H9 (cell line): Measurements from ENCODE around the gene USF3. TPM values are rescaled to one million over a fixed set of nuclear protein-coding genes. Genes with fewer than 3 reads are reported as not detected.

Experiments
- DNase-seq: peaks from one replicate; pipeline ENCODE4 v3.0.0-alpha.2; 2017
- H2AFZ ChIP-seq: one replicate; pipeline ENCODE4 v1.6.1; 2013; ENCODE audit warnings: mild to moderate bottlenecking, low read length, control low read depth, moderate library complexity
- H2AK5ac ChIP-seq: 2 replicates; pipeline ENCODE4 v1.6.1; 2013; ENCODE audit warnings: low read length, control low read depth, mixed read lengths; ENCODE audit not compliant: insufficient read length
- H2BK120ac ChIP-seq: one replicate; pipeline ENCODE4 v1.6.1; 2013; ENCODE audit warnings: low read depth, mild to moderate bottlenecking, low read length, control low read depth, inconsistent platforms; ENCODE audit not compliant: poor library complexity, severe bottlenecking
- H2BK12ac ChIP-seq: 2 replicates; pipeline ENCODE4 v1.6.1; 2013; ENCODE audit warnings: low read length, control low read depth, mixed read lengths, low read depth; ENCODE audit not compliant: insufficient read length
- H2BK15ac ChIP-seq: 2 replicates; pipeline ENCODE4 v1.6.1; 2013; ENCODE audit warnings: low read depth, low read length, control low read depth
- H2BK20ac ChIP-seq: one replicate; pipeline ENCODE4 v1.6.1; 2013; ENCODE audit warnings: low read depth, mild to moderate bottlenecking, low read length, control low read depth, inconsistent platforms; ENCODE audit not compliant: poor library complexity, severe bottlenecking
- H2BK5ac ChIP-seq: 2 replicates; pipeline ENCODE4 v1.6.1; 2013; ENCODE audit warnings: low read length, control low read depth, mixed read lengths; ENCODE audit not compliant: insufficient read length
- H3K14ac ChIP-seq: 2 replicates; pipeline ENCODE4 v1.6.1; 2013; ENCODE audit warnings: low read length, control low read depth; ENCODE audit not compliant: insufficient read depth
- H3K18ac ChIP-seq: 2 replicates; pipeline ENCODE4 v1.6.1; 2013; ENCODE audit warnings: low read depth, mild to moderate bottlenecking, mixed read lengths, low read length, control low read depth; ENCODE audit not compliant: insufficient read length
- H3K23ac ChIP-seq: 2 replicates; pipeline ENCODE4 v1.6.1; 2013; ENCODE audit warnings: low read length, control low read depth, mixed read lengths, low read depth; ENCODE audit not compliant: insufficient read length
- H3K23me2 ChIP-seq: 2 replicates; pipeline ENCODE4 v1.6.1; 2013; ENCODE audit warnings: low read depth, mild to moderate bottlenecking, mixed read lengths, low read length, control low read depth; ENCODE audit not compliant: insufficient read length, poor library complexity, severe bottlenecking
- H3K27ac ChIP-seq: 2 replicates; pipeline ENCODE4 v1.5.1; 2013; ENCODE audit warnings: low read length, control low read depth, mixed read lengths, low read depth; ENCODE audit not compliant: insufficient read length
- H3K27me3 ChIP-seq: 2 replicates; pipeline ENCODE4 v1.6.1; 2013; ENCODE audit warnings: low read length, control low read depth, inconsistent platforms; ENCODE audit not compliant: insufficient read depth
- H3K4ac ChIP-seq: 2 replicates; pipeline ENCODE4 v1.6.1; 2013; ENCODE audit warnings: low read depth, mild to moderate bottlenecking, control low read depth, inconsistent platforms, low read length, moderate library complexity
- H3K4me1 ChIP-seq: 2 replicates; pipeline ENCODE4 v1.6.1; 2013; ENCODE audit warnings: low read length, control low read depth, inconsistent platforms; ENCODE audit not compliant: insufficient read depth
- H3K4me2 ChIP-seq: 2 replicates; pipeline ENCODE4 v1.6.1; 2013; ENCODE audit warnings: low read length, control low read depth, mixed read lengths; ENCODE audit not compliant: insufficient read length, insufficient read depth
- H3K56ac ChIP-seq: 2 replicates; pipeline ENCODE4 v1.6.1; 2013; ENCODE audit warnings: low read depth, mild to moderate bottlenecking, mixed read lengths, low read length, control low read depth; ENCODE audit not compliant: insufficient read length
- H3K79me1 ChIP-seq: 2 replicates; pipeline ENCODE4 v1.6.1; 2013; ENCODE audit warnings: low read depth, mild to moderate bottlenecking, moderate library complexity, low read length, control low read depth, inconsistent platforms; ENCODE audit not compliant: insufficient read depth, poor library complexity, severe bottlenecking
- H3K79me2 ChIP-seq: 2 replicates; pipeline ENCODE4 v1.6.1; 2013; ENCODE audit warnings: low read length, control low read depth, inconsistent platforms; ENCODE audit not compliant: insufficient read depth
- H3K9ac ChIP-seq: 2 replicates; pipeline ENCODE4 v1.6.1; 2013; ENCODE audit warnings: low read length, control low read depth, mixed read lengths; ENCODE audit not compliant: insufficient read length; ENCODE audit errors: extremely low read depth
- H3K9me3 ChIP-seq: one replicate; pipeline ENCODE4 v1.6.1; 2013; ENCODE audit warnings: low read depth, low read length, inconsistent platforms; ENCODE audit not compliant: control insufficient read depth
- H3T11ph ChIP-seq: one replicate; pipeline ENCODE4 v1.6.1; 2013; ENCODE audit warnings: mild to moderate bottlenecking, low read length, control low read depth, inconsistent platforms
- H4K20me1 ChIP-seq: one replicate; pipeline ENCODE4 v1.6.1; 2013; ENCODE audit not compliant: control insufficient read depth, insufficient read length, insufficient read depth
- H4K5ac ChIP-seq: 2 replicates; pipeline ENCODE4 v1.6.1; 2013; ENCODE audit warnings: low read depth, mild to moderate bottlenecking, mixed read lengths, low read length, control low read depth; ENCODE audit not compliant: insufficient read length
- H4K8ac ChIP-seq: replicated peaks from 2 replicates; pipeline ENCODE4 v1.6.1; 2013; ENCODE audit warnings: low read length, control low read depth, mixed read lengths, low read depth; ENCODE audit not compliant: insufficient read length
- H4K91ac ChIP-seq: 2 replicates; pipeline ENCODE4 v1.6.1; 2013; ENCODE audit warnings: low read depth, mild to moderate bottlenecking, moderate library complexity, mixed read lengths, low read length, control low read depth; ENCODE audit not compliant: insufficient read length
- H3K27ac Mint-ChIP-seq, 3 experiments: 2 replicates in 2 of 3; 3 replicates in 1 of 3; pipeline ENCODE4 v1.8.0; 2020 to 2021; ENCODE audit warnings: mixed read lengths in 3 of 3, mild to moderate bottlenecking in 1 of 3, moderate library complexity in 1 of 3
- H3K27me3 Mint-ChIP-seq: 2 replicates; pipeline ENCODE4 v1.8.0; 2021; ENCODE audit warnings: low read depth, mild to moderate bottlenecking, moderate library complexity, mixed read lengths
- H3K36me3 Mint-ChIP-seq, 3 experiments: 2 replicates in 2 of 3; 3 replicates in 1 of 3; pipeline ENCODE4 v1.8.0; 2020 to 2021; ENCODE audit warnings: low read depth in 3 of 3, mixed read lengths in 3 of 3; ENCODE audit not compliant: insufficient read depth in 1 of 3
- H3K4me1 Mint-ChIP-seq, 2 experiments: 2 replicates each; pipeline ENCODE4 v1.8.0; 2020; ENCODE audit warnings: mixed read lengths in 2 of 2
- H3K4me3 Mint-ChIP-seq, 2 experiments: 2 replicates in 1 of 2; 3 replicates in 1 of 2; pipeline ENCODE4 v1.8.0; 2020 to 2021; ENCODE audit warnings: mild to moderate bottlenecking in 2 of 2, mixed read lengths in 2 of 2, moderate library complexity in 1 of 2
- H3K9me3 Mint-ChIP-seq, 2 experiments: 2 replicates in 1 of 2; 3 replicates in 1 of 2; pipeline ENCODE4 v1.8.0; 2020; ENCODE audit warnings: mild to moderate bottlenecking in 2 of 2, mixed read lengths in 2 of 2, moderate library complexity in 1 of 2
- WGBS: extraction: QIAGEN DNeasy Blood & Tissue Kit; methylation state at CpG from one replicate; pipeline ENCODE4 v1.1.7; 2013; ENCODE audit warnings: missing lambda C conversion rate, low lambda C conversion rate, mixed read lengths; ENCODE audit not compliant: insufficient read length; ENCODE audit errors: extremely low coverage; 5-methylcytosine and 5-hydroxymethylcytosine counted together
- total RNA-seq: library from RNA; stranded (reverse); gene quantifications from 2 replicates; pipeline ENCODE4 v1.2.1, GENCODE V29; 2021
- TF ChIP-seq, protein P1 (sequence below): fragments of 200-600 bp; sonication (generic); conservative IDR thresholded peaks from 3 replicates; pipeline ENCODE4 v1.8.0; 2021; ENCODE audit warnings: antibody characterized with exemption, mild to moderate bottlenecking

Gene USF3
- total RNA-seq, 1 experiment from 2014 or later = 13.8 TPM

DNA sequence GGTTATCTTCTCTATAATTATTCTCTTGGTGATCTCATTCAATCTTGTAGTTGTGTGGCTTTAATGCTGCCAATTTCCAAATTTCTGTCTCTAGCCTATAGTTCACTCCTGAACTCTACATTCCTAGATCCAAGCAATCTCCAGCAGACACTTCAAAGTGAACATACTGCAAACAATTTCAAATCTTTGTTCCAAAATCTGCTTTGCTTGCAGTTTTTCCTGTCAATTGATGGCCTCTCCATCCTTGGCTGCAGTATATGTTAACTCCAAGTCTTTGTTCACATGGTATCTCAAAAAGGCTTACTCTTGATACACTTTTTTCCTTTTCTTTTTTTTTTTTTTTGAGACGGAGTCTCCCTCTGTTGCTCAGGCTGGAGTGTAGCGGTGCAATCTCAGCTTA is 32.2 kb upstream of the USF3 start:
- no peak overlapping the region for H3K4me2 ChIP-seq
- no peak overlapping the region for H2BK5ac ChIP-seq
- no peaks in the 10 kb centered on the region for H3K23me2 ChIP-seq
- H3K4me1 ChIP-seq = no peaks in the 10 kb centered on the region; the same call in 1 of the 2 replicates
- Mint-ChIP-seq H3K27ac (peak overlapping the region in 1 of 3 experiments; percentile 27; a peak in 2 of 7 replicates), H3K9me3 (no peaks in the 10 kb centered on the region), H3K4me1 (peaks cover 26 to 32% of the 10 kb centered on the region in 2 experiments), H3K4me3 (no peak overlapping the region), H3K36me3 (peaks cover 3 to 34% (median 18%) of the 10 kb centered on the region in 3 experiments; a peak in 6 of 7 replicates), H3K27me3 (no peaks in the 10 kb centered on the region)
- no peak overlapping the region for H3K23ac ChIP-seq
- TF ChIP-seq, protein P1, sequence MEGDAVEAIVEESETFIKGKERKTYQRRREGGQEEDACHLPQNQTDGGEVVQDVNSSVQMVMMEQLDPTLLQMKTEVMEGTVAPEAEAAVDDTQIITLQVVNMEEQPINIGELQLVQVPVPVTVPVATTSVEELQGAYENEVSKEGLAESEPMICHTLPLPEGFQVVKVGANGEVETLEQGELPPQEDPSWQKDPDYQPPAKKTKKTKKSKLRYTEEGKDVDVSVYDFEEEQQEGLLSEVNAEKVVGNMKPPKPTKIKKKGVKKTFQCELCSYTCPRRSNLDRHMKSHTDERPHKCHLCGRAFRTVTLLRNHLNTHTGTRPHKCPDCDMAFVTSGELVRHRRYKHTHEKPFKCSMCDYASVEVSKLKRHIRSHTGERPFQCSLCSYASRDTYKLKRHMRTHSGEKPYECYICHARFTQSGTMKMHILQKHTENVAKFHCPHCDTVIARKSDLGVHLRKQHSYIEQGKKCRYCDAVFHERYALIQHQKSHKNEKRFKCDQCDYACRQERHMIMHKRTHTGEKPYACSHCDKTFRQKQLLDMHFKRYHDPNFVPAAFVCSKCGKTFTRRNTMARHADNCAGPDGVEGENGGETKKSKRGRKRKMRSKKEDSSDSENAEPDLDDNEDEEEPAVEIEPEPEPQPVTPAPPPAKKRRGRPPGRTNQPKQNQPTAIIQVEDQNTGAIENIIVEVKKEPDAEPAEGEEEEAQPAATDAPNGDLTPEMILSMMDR = no peak
- no peak overlapping the region for H2BK15ac ChIP-seq
- no peaks in the 10 kb centered on the region for H3K9me3 ChIP-seq
- H3K27ac ChIP-seq = no peak overlapping the region
- H3K27me3 ChIP-seq = no peaks in the 10 kb centered on the region
- H4K8ac ChIP-seq = no peak overlapping the region
- H2BK12ac ChIP-seq = no peak overlapping the region
- H4K20me1 ChIP-seq = no peaks in the 10 kb centered on the region
- H2BK120ac ChIP-seq = no peak overlapping the region
- H4K5ac ChIP-seq = no peak overlapping the region
- no peak overlapping the region for H3K56ac ChIP-seq
- H2BK20ac ChIP-seq = no peak overlapping the region
- no peak overlapping the region for H4K91ac ChIP-seq
- no peaks in the 10 kb centered on the region for H3K79me1 ChIP-seq
- H3K4ac ChIP-seq = no peak overlapping the region
- DNase-seq = no peak
- no peak overlapping the region for H3K9ac ChIP-seq
- no peak overlapping the region for H3K18ac ChIP-seq
- no peak overlapping the region for H3K14ac ChIP-seq
- H3K79me2 ChIP-seq = peaks cover 22% of the 10 kb centered on the region; the same call in 1 of the 2 replicates
- WGBS = no CpG with 5 or more reads among the region's 2 CpGs
- H2AFZ ChIP-seq = no peak overlapping the region
- no peak overlapping the region for H2AK5ac ChIP-seq
- no peak overlapping the region for H3T11ph ChIP-seq
